ENCODE data around the gene DAND5.

Gene DAND5

DNA sequence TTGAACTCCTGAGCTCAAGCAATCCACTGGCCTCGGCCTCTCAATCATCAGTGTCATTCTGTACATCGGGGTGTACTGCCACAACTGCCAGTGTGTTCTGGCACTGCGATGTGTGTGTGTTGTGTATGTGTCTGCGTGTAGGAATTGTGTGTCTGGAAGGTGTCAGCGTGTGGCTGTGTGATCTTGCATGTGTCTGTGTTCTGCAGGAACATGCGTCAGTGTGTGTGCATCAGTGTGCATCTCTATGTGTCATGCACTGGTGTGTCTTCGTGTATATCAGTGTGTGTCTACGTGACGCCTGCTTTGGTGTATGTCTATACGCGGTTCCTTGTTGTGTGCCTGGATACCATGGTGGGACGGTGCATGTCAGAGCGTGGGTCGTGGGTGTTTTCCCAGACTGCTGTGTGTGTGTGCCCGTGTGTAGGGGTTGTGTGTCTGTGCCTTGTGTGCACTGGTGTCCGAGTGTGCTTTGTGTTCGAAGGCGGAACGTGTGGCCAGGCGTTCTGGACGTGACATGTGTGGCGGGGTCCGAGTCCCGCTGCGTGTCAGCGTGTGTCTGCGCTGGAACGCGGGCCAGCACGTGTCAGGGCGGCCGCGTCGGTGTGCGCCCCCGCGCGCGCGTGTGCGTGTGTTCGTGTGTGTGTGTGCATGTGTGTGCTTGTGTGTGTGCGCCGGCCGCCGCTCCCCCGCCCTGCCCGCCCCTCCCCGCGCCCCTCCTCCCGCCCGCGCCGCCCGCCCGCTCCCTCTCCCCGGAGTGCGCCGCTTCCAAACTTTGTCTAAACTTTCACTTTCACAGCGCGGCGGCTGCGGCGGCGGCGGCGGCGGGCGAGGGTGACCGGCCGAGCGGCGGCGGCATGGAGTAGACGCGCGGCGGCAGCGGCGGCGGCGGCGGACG, 25.6 kb downstream of the DAND5 start, which contains the start of gene NFIX:
TSS of gene NFIX (plus strand) at position 775 of the 895 bp plus-strand sequence. CDS start 363 bp downstream, outside the sequence.
- peak; percentile 20 for DNase-seq (ENCODE audit: low read depth)

- no peak for DNase-seq (ENCODE audit: low read depth)
Measured at GRCh38 chr19:12995596-12996405, 26.4 kb downstream of the DAND5 start.

DNA sequence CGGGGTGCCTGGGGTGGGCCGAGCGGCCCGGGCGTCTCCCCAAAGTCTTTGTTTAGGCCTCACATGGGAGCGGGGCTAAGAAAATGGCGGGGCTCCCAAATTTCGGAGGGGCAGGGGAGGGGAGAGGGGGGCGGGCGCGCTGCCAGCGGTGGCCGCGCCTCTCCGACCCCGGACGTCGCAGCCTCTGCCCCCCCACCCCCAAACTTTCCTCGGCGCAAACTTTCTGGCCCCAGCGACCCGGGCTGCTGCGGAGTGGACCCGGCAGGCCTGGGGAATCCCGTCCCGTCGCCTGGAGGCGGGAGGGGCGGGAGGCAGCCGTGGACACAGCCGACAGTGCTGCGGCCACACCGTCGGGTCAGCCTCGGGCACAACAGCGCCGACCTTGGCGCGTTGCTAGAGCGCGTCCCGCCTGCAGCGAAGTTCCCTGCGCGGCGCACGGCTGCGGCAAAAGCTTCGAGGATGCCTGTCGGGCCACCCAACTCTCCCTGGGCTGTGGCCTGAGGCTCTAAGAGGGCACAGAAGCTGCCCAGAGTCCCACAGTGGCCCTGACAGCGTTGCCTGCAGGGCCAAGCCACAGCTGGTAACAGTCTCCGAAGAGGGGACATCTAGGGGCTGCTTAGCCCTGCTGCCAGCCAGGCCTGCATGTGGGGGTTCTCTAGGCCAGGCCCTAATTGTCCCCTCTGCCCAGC, 27.2 kb downstream of the DAND5 start:
- DNase-seq (ENCODE audit: low read depth), result no peak

- no peak for DNase-seq (ENCODE audit: low read depth)
Measured at GRCh38 chr19:12997179-12997966, 28.0 kb downstream of the DAND5 start.

GRCh38 chr19:12997967-12998940, 28.9 kb downstream of the DAND5 start:
- DNase-seq (ENCODE audit: low read depth), result no peak

DNA sequence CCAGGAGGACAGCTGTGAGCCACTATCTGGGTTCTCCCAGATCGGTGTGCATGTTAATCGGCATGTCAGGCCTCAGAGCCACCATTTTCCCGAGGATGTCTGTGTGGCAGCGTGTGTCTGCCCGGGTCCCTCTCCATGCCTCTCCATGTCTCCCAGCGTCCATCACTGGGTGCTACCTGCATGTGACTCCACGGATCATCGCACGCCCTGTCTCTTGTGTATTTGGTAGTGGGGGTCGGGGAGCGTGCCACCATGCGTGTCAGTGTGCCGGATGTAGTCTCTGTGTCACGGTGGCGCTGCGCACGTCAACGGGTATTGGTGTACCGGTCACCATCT, 31.8 kb downstream of the DAND5 start:
- no peak for DNase-seq (ENCODE audit: low read depth)

- no peak for DNase-seq (ENCODE audit: low read depth)
Measured at GRCh38 chr19:13001502-13002165, 32.3 kb downstream of the DAND5 start.

GRCh38 chr19:13002166-13002898, 33.0 kb downstream of the DAND5 start:
- DNase-seq (ENCODE audit: low read depth), result no peak

DNA sequence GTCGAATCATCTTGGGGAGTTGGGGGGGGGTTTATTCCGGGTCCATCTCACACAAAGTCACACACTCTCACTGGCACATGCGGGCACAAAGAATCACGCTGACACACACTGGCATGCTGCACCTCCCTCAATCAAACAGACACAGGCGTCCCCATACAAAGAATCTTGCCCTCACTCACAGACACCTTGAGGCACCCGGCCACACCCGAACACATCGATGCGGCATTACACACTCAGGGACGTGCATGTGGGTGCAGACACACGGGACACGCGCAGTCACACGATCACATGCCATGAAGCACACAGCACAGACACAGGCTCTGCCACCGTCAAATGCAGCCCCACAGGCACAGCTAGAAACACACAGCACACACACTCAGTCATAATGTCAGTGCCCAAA, 33.7 kb downstream of the DAND5 start:
- DNase-seq (ENCODE audit: low read depth), result no peak

GRCh38 chr19:13004273-13004672, 34.9 kb downstream of the DAND5 start:
- DNase-seq (ENCODE audit: low read depth), result no peak

GRCh38 chr19:13005253-13005652, 35.9 kb downstream of the DAND5 start:
- DNase-seq (ENCODE audit: low read depth), result no peak

GRCh38 chr19:13005861-13006370, 36.5 kb downstream of the DAND5 start:
- no peak for DNase-seq (ENCODE audit: low read depth)

- DNase-seq (ENCODE audit: low read depth), result no peak
Measured at GRCh38 chr19:13006431-13007281, 37.3 kb downstream of the DAND5 start.

- DNase-seq (ENCODE audit: low read depth), result no peak
Measured at GRCh38 chr19:13007292-13008045, 38.1 kb downstream of the DAND5 start.

GRCh38 chr19:13008926-13009787, 39.8 kb downstream of the DAND5 start:
- no peak for DNase-seq (ENCODE audit: low read depth)

All from T-helper 22 cell (primary cell).